IMR-90 (cell line): ENCODE measurements around the gene RANBP10. TPM values are rescaled to one million over a fixed set of nuclear protein-coding genes. Genes with fewer than 3 reads are reported as not detected.

ENCODE experiments used
- ATAC-seq: fragments of 200-7000 bp; cut with Tn5 transposase; 2 replicates; pipeline ENCODE4 v1.9.1; 2020; ENCODE audit warnings: low read depth, mild to moderate bottlenecking, moderate library complexity
- BruUV-seq: library from RNA; stranded (reverse); fragments of 400-500 nt; replicated peaks from 2 replicates; lab custom pipeline; 2021; lab: Mats Ljungman, UMichigan
- CTCF ChIA-PET: fragments of 300-600 bp; formaldehyde crosslinking; extraction: SDS; loops from one replicate; lab custom pipeline; 2021; ENCODE audit warnings: antibody characterized with exemption; lab: Yijun Ruan, JAX
- POLR2A ChIA-PET: fragments of 300-600 bp; sonication (Branson Sonifier 250); formaldehyde crosslinking; loops from one replicate; lab custom pipeline; 2022; ENCODE audit warnings: antibody characterized with exemption; ENCODE audit not compliant: unreplicated experiment; lab: Charles Lee
- DNase-seq: peaks from one replicate; pipeline ENCODE4 v3.0.0; 2013
- H2AFZ ChIP-seq: replicated peaks from 2 replicates; pipeline ENCODE3; 2013; ENCODE audit warnings: low read length, mild to moderate bottlenecking; ENCODE audit not compliant: poor library complexity
- H2AK5ac ChIP-seq: 2 replicates; pipeline ENCODE4 v1.6.1; 2013; ENCODE audit warnings: low read depth, low read length, inconsistent platforms
- H2AK9ac ChIP-seq: replicated peaks from 2 replicates; pipeline ENCODE3; 2013; ENCODE audit warnings: mild to moderate bottlenecking, low read depth, low read length, moderate library complexity; ENCODE audit not compliant: poor library complexity
- H2BK120ac ChIP-seq: 2 replicates; pipeline ENCODE4 v1.6.1; 2013; ENCODE audit warnings: low read depth, low read length, inconsistent platforms
- H2BK15ac ChIP-seq: 3 replicates; pipeline ENCODE4 v1.6.1; 2013; ENCODE audit warnings: low read depth, low read length, inconsistent platforms
- H2BK20ac ChIP-seq: 2 replicates; pipeline ENCODE4 v1.6.1; 2013; ENCODE audit warnings: low read depth, mild to moderate bottlenecking, inconsistent platforms, low read length, moderate library complexity
- H2BK5ac ChIP-seq: 2 replicates; pipeline ENCODE4 v1.6.1; 2013; ENCODE audit warnings: mild to moderate bottlenecking, low read depth, low read length, inconsistent platforms; ENCODE audit not compliant: poor library complexity, severe bottlenecking
- H3K14ac ChIP-seq: replicated peaks from 2 replicates; pipeline ENCODE4 v1.6.1; 2013; ENCODE audit warnings: low read depth, low read length, inconsistent platforms
- H3K18ac ChIP-seq: 2 replicates; pipeline ENCODE4 v1.6.1; 2013; ENCODE audit warnings: low read depth, low read length, control low read depth
- H3K23ac ChIP-seq: 2 replicates; pipeline ENCODE4 v1.6.1; 2013; ENCODE audit warnings: low read depth, low read length, inconsistent platforms
- H3K27ac ChIP-seq: 2 replicates; pipeline ENCODE4 v1.5.1; 2013; ENCODE audit warnings: mild to moderate bottlenecking, control low read depth, low read length; ENCODE audit not compliant: insufficient read depth
- H3K27me3 ChIP-seq: 2 replicates; pipeline ENCODE4 v1.6.1; 2013; ENCODE audit warnings: low read length; ENCODE audit not compliant: control insufficient read depth, insufficient read depth
- H3K36me3 ChIP-seq: 2 replicates; pipeline ENCODE4 v1.6.1; 2013; ENCODE audit warnings: low read length, mixed read lengths; ENCODE audit not compliant: control insufficient read depth, insufficient read depth
- H3K4ac ChIP-seq: 2 replicates; pipeline ENCODE4 v1.6.1; 2013; ENCODE audit warnings: low read depth, low read length, inconsistent platforms
- H3K4me1 ChIP-seq: 2 replicates; pipeline ENCODE4 v1.6.1; 2013; ENCODE audit warnings: low read length, mixed read lengths; ENCODE audit not compliant: control insufficient read depth, insufficient read depth
- H3K4me2 ChIP-seq: 2 replicates; pipeline ENCODE4 v1.6.1; 2013; ENCODE audit warnings: low read depth, mild to moderate bottlenecking, control low read depth, low read length, moderate library complexity
- H3K4me3 ChIP-seq: 2 replicates; pipeline ENCODE4 v1.5.1; 2013; ENCODE audit warnings: low read depth, mild to moderate bottlenecking, control low read depth, low read length, moderate library complexity; ENCODE audit not compliant: insufficient read depth
- H3K56ac ChIP-seq: 2 replicates; pipeline ENCODE4 v1.6.1; 2013; ENCODE audit warnings: low read length, inconsistent platforms; ENCODE audit not compliant: insufficient read depth; ENCODE audit errors: extremely low read depth
- H3K79me1 ChIP-seq, 2 experiments: 2 replicates each; pipeline ENCODE4 v1.6.1; 2013; ENCODE audit warnings: low read length in 2 of 2, inconsistent platforms in 1 of 2, low read depth in 1 of 2
- H3K9ac ChIP-seq: 2 replicates; pipeline ENCODE4 v1.6.1; 2013; ENCODE audit warnings: low read depth, low read length, control low read depth
- H3K9me1 ChIP-seq: 2 replicates; pipeline ENCODE4 v1.6.1; 2013; ENCODE audit warnings: low read length, inconsistent platforms; ENCODE audit not compliant: insufficient read depth
- H3K9me3 ChIP-seq: 2 replicates; pipeline ENCODE4 v1.6.1; 2013; ENCODE audit warnings: low read length; ENCODE audit not compliant: control insufficient read depth, insufficient read depth
- H4K20me1 ChIP-seq: 2 replicates; pipeline ENCODE4 v1.6.1; 2013; ENCODE audit warnings: low read length, inconsistent platforms; ENCODE audit not compliant: insufficient read depth
- H4K5ac ChIP-seq: 2 replicates; pipeline ENCODE4 v1.6.1; 2013; ENCODE audit warnings: mild to moderate bottlenecking, low read depth, low read length, control low read depth
- H4K8ac ChIP-seq, 2 experiments: 2 replicates each; pipeline ENCODE4 v1.6.1; 2013; ENCODE audit warnings: low read depth in 2 of 2, low read length in 2 of 2, control low read depth in 1 of 2, inconsistent platforms in 1 of 2
- H4K91ac ChIP-seq: 2 replicates; pipeline ENCODE4 v1.6.1; 2013; ENCODE audit warnings: low read depth, low read length, inconsistent platforms; ENCODE audit not compliant: insufficient read depth
- CEBPB ChIP-seq: IDR thresholded peaks from 2 replicates; pipeline ENCODE4 v1.6.1; 2012; ENCODE audit warnings: low read depth, low read length, improper control_type of control experiment
- RAD21 ChIP-seq: IDR thresholded peaks from 2 replicates; pipeline ENCODE4 v1.6.1; 2012; ENCODE audit warnings: low read length, improper control_type of control experiment
- WGBS, 2 experiments: methylation state at CpG; one replicate each; pipeline versions ENCODE4 v1.1.5 to v1.1.7; 2013; ENCODE audit warnings: missing lambda C conversion rate in 2 of 2; ENCODE audit not compliant: insufficient read length in 1 of 2; ENCODE audit errors: extremely low coverage in 2 of 2; 5-methylcytosine and 5-hydroxymethylcytosine counted together
- dilution Hi-C: fragments of 300-500 bp; cut with HindIII; formaldehyde crosslinking; loops from one replicate; pipeline ENCODE4 v1.14.3; 2018; ENCODE audit warnings: low sequenced_read_pairs; ENCODE audit not compliant: unreplicated experiment
- in situ Hi-C: fragments of 300-500 bp; cut with MboI; formaldehyde crosslinking; loops from 3 replicates; pipeline ENCODE4 v1.14.3; 2019; ENCODE audit warnings: low sequenced_read_pairs, inconsistent platforms, mixed read lengths
- intact Hi-C: fragments of 100-400 bp; cut with micrococcal nuclease; formaldehyde crosslinking; loops from 2 replicates; pipeline ENCODE4 v1.10.0; 2022
- polyA plus RNA-seq, 3 experiments: library from polyadenylated mRNA; depleted of rRNA; stranded (reverse); fragments of >200 nt; gene quantifications; 2 replicates each; pipeline ENCODE4 v1.2.3, GENCODE V29; 2012; ENCODE audit warnings: low replicate concordance in 1 of 3
- total RNA-seq: library from RNA; depleted of rRNA; stranded (reverse); fragments of >200 nt; gene quantifications from 2 replicates; pipeline ENCODE4 v1.2.3, GENCODE V29; 2012
- TF ChIP-seq, protein P1 (sequence below): fragments of 150-350 bp; IDR thresholded peaks from 2 replicates; pipeline ENCODE4 v1.6.1; 2017; ENCODE audit warnings: mild to moderate bottlenecking, antibody characterized with exemption, low read length, low read depth
- TF ChIP-seq, protein P2 (sequence below): conservative IDR thresholded peaks from 2 replicates; pipeline ENCODE4 v1.5.1; 2012; ENCODE audit warnings: mild to moderate bottlenecking, low read depth, low read length, improper control_type of control experiment

RANBP10 gene
- total and polyA plus RNA-seq, 2 of the 4 experiments (the other 2 are of a cell fraction) = 2.7 to 12.1 TPM

DNA sequence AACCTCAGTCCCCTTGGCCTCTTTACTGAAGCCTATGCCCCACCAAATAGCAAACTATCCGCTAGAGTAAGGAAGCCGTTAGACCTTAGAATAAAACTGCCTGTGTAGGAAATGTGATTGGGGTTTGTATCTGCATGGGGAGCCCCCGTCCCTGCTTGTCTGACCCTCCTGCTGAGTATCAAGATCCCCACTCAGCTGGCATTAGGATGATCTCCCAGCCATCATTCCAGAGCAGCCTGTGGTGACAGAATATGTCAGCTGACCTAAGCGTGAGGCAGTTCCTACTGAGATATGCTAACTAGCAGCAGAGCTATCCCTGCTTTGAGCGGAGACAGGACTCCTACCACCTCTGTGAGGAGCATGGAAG, 86.6 kb downstream of the RANBP10 start:
- Histone ChIP-seq H3K56ac (peak overlapping the region; percentile 85), H3K9me1 (peaks cover 13% of the 10 kb centered on the region; the same call in 1 of the 2 replicates), H2AFZ (peak overlapping the region; percentile 96), H3K23ac (peak overlapping the region; percentile 98), H3K4me3 (peak overlapping the region; percentile 89), H3K36me3 (peaks cover 3% of the 10 kb centered on the region; the same call in 1 of the 2 replicates), H4K5ac (peak overlapping the region; percentile 95; the same call in 1 of the 2 replicates), H3K9me3 (no peaks in the 10 kb centered on the region), H3K79me1 (peaks cover 12 to 36% of the 10 kb centered on the region in 2 experiments), H3K9ac (peak overlapping the region; percentile 89), H2BK15ac (peak overlapping the region; percentile 63; the same call in 1 of the 3 replicates), H4K20me1 (peaks cover 4% of the 10 kb centered on the region; the same call in 1 of the 2 replicates), H2BK120ac (peak overlapping the region; percentile 78; the same call in 1 of the 2 replicates), H4K91ac (peak overlapping the region; percentile 93), H2BK20ac (0 out of 2 replicates have a peak overlapping the region, but pooled peaks have one; percentile 42), H3K27ac (peak overlapping the region; percentile 89), H3K27me3 (no peaks in the 10 kb centered on the region), H2BK5ac (peak overlapping the region; percentile 91), H4K8ac (peak overlapping the region; percentile 75 to 99), H3K14ac (peak overlapping the region; percentile 98), H3K4ac (peak overlapping the region; percentile 98), H2AK9ac (peak overlapping the region; percentile 94), H3K18ac (peak overlapping the region; percentile 86; the same call in 1 of the 2 replicates), H3K4me1 (peaks cover 8% of the 10 kb centered on the region), H2AK5ac (peak overlapping the region; percentile 92), H3K4me2 (peak overlapping the region; percentile 96)
- dilution Hi-C loops (no loop called here), intact Hi-C loops (loop anchor here (5.0 kb wide), 1 partner anchor 88 kb away; the partner anchor contains the start of genes RANBP10 and TSNAXIP1), in situ Hi-C loops (no loop called here)
- peak; percentile 63 for ATAC-seq
- TF ChIP-seq CEBPB (no peak), RAD21 (no peak)
- TF ChIP-seq, protein P1, sequence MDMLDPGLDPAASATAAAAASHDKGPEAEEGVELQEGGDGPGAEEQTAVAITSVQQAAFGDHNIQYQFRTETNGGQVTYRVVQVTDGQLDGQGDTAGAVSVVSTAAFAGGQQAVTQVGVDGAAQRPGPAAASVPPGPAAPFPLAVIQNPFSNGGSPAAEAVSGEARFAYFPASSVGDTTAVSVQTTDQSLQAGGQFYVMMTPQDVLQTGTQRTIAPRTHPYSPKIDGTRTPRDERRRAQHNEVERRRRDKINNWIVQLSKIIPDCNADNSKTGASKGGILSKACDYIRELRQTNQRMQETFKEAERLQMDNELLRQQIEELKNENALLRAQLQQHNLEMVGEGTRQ = peak; percentile 80; the same call in 1 of the 2 replicates
- TF ChIP-seq, protein P2, sequence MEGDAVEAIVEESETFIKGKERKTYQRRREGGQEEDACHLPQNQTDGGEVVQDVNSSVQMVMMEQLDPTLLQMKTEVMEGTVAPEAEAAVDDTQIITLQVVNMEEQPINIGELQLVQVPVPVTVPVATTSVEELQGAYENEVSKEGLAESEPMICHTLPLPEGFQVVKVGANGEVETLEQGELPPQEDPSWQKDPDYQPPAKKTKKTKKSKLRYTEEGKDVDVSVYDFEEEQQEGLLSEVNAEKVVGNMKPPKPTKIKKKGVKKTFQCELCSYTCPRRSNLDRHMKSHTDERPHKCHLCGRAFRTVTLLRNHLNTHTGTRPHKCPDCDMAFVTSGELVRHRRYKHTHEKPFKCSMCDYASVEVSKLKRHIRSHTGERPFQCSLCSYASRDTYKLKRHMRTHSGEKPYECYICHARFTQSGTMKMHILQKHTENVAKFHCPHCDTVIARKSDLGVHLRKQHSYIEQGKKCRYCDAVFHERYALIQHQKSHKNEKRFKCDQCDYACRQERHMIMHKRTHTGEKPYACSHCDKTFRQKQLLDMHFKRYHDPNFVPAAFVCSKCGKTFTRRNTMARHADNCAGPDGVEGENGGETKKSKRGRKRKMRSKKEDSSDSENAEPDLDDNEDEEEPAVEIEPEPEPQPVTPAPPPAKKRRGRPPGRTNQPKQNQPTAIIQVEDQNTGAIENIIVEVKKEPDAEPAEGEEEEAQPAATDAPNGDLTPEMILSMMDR = no peak
- peak; percentile 63 for DNase-seq
- BruUV-seq = TSS peak; percentile 99
- ChIA-PET CTCF (interaction anchor here (0.6 kb wide), 1 partner anchor 549 kb away, joined by 3 read pairs; the partner anchor contains the start of gene NOL3), POLR2A (no interaction called here)
- no CpG with 5 or more reads among the region's 5 CpGs for WGBS, 2 experiments
